HG03442 (cell line): ENCODE results near the gene GNAT1.

Experiments used
- ATAC-seq: cut with Tn5 transposase; IDR thresholded peaks from one replicate; pipeline ENCODE4 v1.9.1; 2021; ENCODE audit warnings: mild to moderate bottlenecking, moderate library complexity; ENCODE audit not compliant: unreplicated experiment

Gene GNAT1

DNA sequence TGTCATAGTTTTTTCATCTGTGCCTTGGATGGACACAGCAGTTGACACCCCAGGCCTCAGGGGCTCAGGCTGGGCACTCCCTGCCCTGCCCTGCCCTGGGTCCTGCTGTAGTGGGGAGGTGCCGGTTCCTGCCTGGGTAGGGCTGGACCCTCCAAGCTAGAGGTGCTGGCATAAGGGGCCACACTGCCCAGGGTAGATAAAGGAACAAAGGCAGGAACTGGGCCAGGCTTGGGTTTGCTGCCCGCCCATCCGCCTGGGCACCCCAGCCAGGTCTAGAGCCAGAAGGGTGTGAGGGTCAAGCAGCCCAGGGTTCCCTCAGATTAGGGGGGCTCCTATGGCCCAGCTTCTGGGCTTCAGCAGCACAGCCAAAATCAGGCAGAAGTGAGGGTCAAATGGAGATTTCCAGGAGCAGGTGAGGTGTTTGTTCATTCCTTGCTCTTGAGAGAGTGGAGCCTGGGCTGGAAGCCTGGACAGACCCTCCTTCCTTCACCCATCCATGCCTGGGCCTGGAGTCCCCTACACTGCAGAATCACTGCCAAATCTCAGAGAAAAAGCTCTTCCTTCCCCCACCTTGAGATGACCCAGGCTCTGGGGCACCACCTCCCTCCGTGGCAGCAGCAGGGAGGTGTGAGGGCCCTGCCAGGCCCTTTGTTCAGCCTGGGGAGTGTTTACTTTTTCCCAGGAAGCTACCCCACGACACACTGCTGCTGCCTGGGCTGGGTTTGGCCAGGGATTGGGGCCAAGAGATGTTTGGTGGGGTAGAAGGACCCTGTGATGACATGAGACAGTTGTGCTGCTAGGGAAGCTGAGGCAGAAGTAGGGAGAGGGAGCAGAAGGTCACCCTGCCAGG lies 29.2 kb upstream of the GNAT1 start:
- no peak for ATAC-seq

DNA sequence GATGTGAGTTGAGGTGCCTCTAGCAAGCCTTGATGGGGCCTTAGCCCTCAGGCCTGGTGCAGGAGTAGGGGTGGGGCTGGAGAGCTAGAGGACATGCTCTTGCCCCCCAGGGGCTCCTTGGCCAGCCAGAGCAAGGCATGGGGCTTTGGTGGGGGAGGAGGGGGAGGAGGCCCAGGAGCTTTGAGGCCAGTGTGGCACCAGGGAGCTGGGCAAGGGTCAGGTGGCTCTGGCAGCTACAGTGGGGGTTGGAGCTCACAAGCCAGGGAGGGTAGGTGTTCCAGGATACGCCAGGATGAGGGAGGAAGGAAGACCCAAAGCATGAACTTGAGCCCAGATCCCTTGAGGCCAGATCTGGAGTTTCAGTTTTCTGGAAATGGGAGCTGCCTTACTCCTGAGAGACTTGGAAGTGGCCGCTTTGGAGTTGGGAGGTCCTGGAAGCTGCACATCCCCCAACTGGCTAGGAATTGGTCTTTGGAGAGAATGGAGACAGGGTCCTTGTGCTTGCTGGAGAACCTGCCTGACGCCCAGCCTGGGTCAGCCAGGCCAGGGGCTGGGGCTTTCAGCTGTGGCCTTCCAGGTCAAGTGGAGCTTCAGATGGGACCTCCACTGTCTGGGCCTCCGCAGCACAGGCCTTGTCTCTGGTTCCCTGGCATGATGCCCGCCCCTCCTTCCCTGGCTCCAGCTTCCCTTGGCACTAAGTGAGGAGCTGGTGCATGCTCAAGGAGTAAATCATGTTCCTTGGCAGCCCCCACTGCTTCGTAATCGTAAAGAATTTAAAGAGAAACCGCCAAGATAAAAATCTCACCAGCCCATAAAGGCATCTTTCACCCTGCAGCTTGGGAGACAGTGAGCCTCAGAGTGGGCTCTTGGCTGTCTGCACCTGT lies 27.6 kb upstream of the GNAT1 start:
- ATAC-seq, result no peak

DNA sequence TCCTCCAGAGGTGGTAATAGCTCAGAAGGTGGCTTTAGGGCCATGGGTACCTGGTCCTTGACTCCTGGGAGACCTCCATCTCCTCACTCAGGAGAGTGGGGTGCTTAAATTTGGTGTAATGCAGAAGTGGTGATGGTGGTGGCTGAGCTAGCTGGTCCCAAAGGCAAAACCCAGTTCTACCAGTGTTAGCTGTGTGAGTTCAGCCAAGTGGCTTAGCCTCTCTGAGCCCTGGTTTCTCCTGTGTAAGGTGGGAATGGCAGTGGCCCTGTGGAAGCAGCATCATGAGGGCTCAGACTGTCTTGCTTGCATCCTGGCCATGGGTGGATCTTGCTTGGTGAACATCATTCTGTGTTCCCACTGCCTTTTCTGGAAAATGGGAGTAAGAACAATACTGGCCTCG lies 26.9 kb upstream of the GNAT1 start:
- no peak for ATAC-seq

DNA sequence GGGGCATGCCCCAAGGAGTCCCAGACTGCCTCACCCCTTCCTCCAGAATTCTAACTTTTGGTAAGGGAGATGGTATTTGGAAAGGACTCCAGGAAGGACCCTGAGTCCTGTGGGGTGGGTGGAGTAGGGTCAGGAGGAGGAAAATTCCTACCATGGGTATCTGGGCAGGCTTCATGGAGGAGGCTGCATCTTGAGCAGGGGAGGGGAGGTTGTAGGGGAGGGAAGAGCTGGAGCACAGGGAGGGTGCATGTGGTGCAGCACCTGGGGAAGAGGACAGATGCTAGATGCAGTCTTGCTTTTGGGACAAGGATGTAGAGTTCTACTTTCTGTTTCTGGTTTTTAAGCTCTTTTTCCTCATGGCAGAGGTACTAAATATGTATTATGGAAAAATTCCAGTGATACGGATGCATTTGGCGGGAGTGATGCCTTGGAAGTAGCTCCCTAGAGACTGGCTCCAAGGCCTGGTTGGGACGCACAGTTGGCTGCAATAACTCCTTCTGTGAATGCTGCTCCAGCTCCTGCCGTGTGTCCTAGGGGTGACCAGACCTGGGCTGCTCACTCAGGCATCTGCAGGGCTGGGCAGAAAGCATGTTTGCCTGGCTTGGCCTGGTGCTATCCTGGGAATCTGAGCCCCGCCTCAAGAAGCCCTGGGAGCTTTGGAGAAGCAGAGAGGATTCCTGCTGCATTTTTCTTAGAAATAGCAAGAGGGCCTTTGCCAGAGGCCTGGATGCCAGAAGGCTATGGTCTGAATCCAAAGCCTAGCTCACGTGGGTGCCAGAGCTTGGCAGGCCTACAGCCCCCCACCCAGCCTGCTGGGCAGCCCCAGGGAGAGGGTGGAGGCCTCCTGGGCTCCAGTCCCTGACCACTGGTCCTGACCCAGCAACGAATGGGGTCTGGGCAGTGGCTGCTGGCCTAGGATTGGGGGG lies 26.2 kb upstream of the GNAT1 start:
- ATAC-seq, result no peak

DNA sequence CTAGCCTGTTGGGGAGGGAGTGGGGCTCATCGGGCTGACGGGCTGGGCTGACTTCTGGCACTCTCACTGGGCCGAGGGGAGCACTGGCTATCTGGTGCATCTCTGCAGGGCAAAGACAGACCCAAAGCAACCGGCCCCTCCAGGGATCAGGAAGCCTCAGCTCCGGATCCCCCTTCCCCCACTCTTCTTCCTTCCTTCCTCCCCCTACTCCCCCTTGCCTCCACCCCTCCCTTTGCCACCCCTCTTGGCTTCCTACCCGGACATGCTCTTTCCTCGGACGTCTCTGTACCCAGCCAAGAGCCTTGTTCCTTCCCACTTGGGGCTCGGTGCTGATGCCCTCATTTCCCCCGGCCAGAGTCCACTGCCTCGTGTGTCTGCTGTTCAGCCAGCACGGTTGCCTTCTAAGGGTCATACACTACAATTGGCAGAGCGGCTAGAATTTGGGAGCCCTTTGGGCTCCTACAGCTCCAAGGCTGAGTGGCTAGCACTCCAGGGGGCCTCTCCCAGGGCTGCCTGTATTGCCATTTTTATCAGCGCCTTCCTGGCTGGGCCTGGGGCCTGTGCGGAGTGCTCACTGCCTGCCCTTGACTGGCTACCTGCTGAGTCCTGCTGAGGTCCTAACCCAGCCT lies 25.4 kb upstream of the GNAT1 start:
- ATAC-seq, result no peak

DNA sequence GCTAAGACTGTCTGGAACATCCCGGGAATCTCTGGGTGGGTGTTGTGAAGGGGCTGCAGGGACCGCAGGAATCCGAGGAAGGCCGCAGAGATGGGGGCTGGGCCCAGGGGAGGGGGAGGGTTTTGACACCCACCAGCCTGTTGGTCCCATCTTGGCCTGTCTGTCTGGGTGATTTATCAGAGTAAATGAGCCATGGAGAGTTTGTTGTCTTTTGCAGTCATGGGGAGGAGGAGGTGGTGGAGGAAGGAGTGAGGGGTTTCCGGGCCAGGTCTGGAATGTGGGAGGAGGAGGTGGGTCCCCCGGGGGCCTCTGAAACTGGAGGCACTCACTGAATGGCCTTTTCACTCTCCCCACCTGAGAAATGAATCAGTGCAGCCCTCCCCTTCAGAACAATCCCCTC lies 24.8 kb upstream of the GNAT1 start:
- ATAC-seq, result no peak

DNA sequence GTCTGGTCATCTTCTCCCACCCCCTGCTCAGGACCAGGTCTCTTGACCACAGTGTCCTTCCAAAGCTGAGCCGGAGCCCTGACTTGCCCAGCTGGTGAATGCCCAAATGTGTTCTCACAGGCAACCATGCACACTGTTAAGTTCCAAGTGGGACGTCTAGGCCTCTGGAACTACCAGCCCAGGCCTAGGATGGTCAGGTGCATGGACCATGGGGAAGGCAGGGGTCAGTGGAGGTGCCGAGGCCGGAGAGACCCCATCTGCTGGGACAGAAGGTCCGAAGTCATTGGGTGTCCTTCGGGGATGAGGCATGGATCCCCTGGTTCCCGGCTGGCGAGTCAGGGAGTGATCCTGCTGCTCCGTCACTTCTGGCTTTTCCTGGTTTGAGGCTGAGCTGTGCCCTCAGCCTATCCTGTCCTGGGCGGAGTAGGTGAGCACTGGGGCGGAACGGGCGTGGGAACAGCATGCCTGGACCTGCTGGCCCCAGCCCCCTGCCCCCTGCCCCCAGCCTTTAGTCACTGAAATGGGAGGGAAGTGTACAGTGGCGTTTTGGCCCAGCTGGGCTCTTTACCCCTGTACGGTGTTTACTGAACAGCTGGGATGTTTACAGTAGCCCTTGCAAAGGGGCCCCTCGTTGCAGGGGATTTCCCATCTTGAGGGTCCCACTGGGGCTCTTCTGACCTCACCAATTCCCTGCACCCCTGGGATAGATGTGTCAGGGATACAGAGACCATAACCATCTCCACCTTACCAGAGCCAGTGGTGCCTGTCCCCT lies 24.2 kb upstream of the GNAT1 start:
- ATAC-seq, result no peak

DNA sequence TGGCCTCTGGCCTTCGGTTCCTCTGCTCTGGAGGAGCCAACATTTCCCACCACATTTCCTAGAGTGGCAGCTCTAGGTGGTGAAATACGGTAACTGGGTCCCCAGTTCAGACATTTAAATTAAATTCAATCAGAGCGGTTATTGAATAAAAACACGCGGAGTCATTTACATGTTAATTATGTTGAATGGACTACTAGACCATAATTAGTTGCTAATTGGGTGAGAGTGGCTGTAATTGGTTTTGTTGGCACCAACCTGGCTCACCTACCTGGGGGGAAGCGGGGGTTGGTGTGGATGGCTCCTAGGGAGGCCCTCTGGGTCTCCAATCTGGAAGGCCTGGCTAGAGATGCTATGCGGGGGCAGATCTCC lies 23.6 kb upstream of the GNAT1 start:
- no peak for ATAC-seq

DNA sequence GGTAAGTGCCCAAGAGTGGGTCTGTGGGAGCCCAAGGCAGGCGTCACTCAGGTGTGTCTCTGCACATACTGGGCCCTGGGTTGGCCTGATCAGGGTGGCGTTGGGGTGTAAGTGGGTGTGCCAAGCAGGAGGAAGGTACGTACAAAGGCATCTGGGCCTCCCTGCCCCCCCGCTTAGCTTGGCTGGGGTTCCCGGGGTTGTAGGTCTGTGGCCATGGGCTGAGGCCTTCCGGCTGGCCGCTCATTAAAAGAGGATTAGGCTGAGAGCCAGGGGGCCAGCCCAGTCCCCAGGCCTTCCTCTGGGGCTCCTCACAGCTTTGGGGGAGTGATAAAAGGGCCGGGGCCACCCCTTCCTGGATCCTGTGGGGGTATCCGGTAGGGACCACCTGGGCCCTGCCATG lies 23.0 kb upstream of the GNAT1 start:
- no peak for ATAC-seq

DNA sequence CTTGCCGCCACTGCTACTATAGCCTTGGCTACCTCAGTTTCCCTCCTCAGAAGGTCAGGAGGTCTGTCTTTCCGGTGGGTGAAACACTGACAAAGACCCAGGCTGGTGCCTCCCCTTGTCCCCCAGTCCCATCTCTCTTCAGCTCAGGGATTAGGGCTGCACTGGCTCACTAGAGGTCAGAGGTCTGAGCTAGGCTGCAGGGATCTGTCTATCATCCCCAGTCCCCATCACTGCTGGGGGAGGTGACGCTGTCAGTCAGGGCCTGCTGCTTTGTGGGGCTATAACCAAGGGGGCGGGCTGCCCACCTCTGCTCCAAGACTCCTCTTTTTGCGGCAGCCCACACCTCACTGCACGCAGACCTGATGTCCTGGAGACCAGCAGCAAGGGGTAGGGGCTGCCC lies 22.6 kb upstream of the GNAT1 start:
- no peak for ATAC-seq

DNA sequence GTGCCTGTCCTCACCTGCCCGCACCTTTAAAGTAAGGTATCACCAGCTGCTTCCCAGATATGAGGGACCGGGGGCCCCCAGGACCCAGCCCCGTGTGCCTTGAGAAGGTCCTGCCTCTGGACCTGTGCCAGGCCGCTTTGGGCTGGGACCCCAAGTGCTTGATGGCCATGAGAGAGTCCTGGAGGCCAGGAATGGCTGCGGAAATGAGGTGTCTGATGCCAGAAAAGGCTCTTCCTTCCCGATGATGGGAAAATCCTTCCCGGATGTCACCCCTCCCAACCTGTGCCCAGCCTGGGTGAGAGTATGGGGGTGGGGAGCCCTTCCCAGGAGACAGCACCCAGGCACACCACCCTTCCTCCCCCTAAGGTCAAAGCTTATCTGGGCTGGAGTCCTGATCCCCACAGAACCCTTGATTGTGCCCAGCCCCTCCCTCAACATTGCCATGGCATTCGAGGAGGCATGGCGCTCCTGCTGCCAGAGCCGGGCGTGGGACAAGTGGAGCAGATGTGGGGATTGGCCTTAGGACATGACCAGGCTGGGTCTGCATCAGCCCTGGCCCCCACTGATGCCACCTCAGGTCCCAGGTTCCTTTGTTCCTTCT lies 22.1 kb upstream of the GNAT1 start:
- ATAC-seq, result no peak

DNA sequence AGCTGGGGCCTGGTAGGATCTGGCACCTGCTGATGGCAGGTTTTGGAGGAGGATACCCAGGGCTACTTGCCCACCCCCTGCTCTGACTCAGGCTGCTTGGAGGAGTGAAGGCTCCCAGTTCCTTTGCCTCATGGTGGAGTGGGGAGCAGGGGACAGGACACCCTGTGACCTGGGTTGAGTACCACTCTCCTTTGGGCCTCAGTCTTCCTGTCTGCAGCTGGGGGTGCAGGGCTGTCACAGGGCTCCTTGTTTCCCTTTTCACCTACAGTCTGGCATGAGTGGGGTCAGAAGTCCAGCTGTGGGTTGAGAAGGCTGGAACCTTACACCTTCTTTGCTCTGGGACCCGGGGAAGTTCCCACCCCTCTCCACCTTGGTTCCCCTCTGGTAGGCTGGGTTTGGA lies 21.6 kb upstream of the GNAT1 start:
- no peak for ATAC-seq

DNA sequence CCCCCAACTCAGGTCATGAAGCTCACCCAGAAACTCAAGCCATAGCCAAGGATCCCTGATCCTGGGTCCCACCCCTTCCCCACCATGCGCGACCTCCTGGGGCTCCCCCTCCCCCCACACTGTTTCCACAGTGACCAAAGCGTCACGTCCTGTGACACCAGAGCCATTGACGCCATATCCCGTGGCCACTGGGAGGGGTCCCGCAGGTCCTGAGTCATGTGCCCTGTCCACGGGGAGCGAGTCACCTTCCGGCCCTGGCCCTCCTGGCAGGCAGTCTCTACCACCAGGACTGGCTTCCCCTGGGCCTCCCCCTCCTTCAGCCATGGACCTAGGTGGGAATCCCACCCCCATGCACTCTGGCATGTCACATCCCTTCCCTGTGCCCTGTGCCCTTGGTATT lies 20.7 kb upstream of the GNAT1 start:
- no peak for ATAC-seq

DNA sequence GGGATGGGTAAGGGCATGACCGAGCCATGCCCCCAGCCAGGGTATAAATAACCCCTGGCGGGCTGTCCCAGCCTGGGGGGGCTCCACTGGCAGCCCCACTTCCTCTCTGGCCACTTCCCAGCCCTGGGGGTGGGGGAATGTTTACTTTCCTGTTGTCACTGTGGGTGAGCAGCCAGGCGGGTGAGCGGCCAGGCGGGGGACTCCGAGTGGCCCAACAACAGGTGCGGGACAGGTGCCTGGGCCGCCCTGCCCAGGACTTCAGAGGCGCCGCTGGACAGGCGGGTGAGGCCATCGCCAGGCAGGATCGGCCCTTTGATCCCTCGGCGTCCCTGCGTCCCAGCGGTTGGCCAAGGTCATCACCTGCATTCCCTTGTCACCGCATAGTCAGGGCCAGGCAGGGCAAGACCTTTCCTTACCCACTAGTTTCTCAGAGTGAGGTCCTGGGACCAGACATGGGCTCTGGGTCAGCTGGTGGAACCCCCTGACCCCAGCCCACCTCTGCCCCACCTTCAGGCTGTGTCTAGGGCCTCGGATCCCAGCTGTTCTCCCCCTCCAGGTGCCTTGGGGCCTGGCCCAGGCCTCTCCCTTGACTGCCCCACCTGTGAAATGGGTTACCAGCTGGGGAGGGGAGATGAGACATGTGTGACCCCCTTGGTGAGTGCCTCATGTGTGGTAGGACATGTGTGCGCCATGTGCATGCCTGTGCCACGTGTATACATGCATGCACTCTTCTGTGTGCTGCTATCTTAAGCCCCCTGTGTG lies 19.7 kb upstream of the GNAT1 start:
- no peak for ATAC-seq

DNA sequence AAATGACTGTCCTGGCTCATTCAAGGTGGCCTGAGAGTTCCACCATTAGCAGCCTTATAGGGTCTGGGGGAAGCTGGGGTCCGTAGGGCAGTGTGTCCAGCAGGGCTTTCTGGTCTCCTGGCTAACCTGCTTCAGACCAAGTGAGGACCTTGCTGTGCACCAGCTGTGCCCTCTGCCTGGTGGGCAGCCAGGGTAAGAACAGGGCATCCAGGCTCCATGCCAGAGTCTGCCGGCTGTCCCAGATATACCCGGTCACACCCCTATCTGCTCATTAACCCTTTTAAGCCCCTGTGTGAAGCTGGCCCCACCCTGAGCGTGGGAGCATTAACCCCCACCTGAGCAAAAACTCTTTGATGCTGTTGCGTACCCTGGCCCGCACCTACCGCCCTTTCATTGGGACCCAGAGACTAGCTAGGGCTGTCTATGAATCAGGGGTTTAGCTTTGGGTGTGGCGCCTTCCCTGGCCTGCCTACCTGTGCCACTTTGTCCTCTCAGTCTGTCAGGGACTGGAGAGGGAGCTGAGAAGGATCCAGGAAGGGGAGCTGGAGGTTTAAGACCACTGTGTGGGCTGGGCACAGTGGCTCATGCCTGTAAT lies 18.7 kb upstream of the GNAT1 start:
- no peak for ATAC-seq

DNA sequence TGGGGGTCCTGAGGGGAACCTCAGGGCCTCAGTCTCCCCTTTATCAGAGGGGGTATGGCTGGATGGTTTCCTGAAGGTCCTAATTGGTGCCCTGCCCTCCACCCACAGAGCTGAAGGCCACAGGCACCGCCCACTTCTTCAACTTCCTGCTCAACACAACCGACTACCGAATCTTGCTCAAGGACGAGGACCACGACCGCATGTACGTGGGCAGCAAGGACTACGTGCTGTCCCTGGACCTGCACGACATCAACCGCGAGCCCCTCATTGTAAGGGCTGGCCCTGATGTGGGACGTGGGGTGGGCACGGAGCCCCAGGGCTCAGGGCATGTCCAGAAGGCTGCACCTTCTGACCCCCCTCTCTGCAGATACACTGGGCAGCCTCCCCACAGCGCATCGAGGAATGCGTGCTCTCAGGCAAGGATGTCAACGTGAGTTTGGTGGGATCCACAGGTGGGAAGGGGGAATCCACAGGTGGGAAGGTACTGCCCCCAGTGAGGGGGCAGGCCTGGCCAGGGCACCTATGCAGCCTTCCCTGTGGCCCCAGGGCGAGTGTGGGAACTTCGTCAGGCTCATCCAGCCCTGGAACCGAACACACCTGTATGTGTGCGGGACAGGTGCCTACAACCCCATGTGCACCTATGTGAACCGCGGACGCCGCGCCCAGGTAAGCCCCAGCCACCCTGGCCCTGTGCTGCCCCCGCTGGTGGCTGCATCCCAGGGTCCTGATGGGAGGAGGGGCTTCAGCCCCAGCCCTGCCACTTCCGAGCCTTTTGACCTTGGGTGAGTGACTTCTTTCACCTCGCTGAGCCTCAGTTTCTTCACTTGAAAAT lies 17.5 kb upstream of the GNAT1 start:
- ATAC-seq, result no peak

DNA sequence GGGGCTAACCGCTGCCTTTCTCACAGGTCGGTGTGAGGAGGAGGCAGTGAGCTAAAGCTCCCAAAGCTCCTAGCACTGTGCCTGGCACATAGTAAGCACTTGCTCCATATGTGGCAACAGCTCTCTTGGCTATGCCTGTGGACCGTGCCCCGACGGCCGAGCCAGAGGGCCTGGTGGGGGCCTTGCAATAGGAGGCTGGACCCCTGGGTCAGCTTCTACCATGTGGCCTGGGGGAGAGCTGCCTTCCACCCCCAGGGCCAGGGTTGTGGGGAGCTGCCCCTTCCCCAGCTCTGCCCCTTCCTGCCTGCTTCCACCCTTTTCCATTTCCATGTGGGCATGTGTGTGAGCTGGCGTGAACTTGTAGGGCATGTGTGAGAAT lies 16.9 kb upstream of the GNAT1 start:
- no peak for ATAC-seq
